OCI-LY7 (cell line): ENCODE results near the gene UBE2U.

Experiments used
- CTCF ChIP-seq: fragments of 200-600 bp; sonication (generic); conservative IDR thresholded peaks from 2 replicates; pipeline ENCODE4 v1.5.1; 2014; ENCODE audit warnings: mild to moderate bottlenecking, antibody characterized with exemption, low read length, moderate library complexity, mixed read lengths
- EZH2phosphoT487 ChIP-seq: fragments of 200-600 bp; sonication (generic); IDR thresholded peaks from 2 replicates; pipeline ENCODE4 v1.6.1; 2018; ENCODE audit warnings: low read depth, borderline replicate concordance, mild to moderate bottlenecking, mixed run types, antibody characterized with exemption, low read length, moderate library complexity, mixed read lengths

- no peak for TF ChIP-seq CTCF
- no peak for TF ChIP-seq EZH2phosphoT487
Measured at GRCh38 chr1:64173336-64173940, 30.0 kb upstream of the UBE2U start.
